SK-N-MC (cell line): ENCODE results near the gene SYNDIG1L.

Experiments used
- EZH2 ChIP-seq: fragments of 200-600 bp; sonication (generic); IDR thresholded peaks from one replicate; pipeline ENCODE4 v1.6.1; 2017; ENCODE audit warnings: antibody characterized with exemption
- FOXP2 ChIP-seq: optimal IDR thresholded peaks from 2 replicates; pipeline ENCODE3; 2011; ENCODE audit warnings: mild to moderate bottlenecking, moderate library complexity; ENCODE audit not compliant: insufficient read depth; ENCODE audit errors: extremely low read length, control extremely low read depth
- POLR2AphosphoS5 ChIP-seq: IDR thresholded peaks from 2 replicates; pipeline ENCODE4 v1.6.1; 2012; ENCODE audit warnings: mild to moderate bottlenecking, low read depth, low read length, borderline replicate concordance

DNA sequence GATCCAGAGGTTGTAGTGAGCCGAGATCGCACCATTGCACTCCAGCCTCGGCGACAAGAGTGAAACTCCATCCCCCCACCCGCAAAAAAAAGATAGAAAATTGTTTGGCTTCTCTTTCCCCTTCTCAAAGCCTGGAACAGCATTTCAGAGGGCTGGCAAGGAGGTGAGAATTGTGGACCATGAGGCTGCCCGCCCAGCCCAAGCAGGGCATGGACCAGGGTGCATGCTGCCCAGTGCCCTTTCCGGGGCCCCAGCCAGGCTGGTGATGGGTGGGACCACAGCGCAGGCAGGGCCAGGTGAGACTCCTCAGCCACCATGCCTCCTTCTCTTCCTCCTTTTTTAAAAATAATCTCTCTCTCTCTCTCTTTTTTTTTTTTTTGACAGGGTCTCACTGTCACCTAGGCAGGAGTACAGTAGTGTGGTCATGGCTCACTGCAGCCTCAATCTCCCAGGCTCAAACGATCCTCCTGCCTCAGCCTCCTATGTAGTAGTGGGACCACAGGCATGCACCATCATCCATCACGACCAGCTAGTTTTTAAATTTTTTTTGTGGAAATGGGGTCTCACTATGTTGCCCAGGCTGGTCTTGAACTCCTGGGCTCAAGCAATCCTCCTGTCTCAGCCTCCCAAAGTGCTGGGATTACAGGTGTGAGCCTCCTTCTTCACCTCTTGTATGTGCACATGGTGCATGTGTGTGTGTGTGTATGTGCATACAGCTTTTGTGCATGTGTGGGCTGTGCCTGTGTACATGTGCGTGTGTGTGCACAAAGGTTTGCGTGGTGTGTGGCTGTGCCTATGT lies 22.2 kb downstream of the SYNDIG1L start:
- no peak for TF ChIP-seq POLR2AphosphoS5
- TF ChIP-seq EZH2, result no peak
- no peak for TF ChIP-seq FOXP2
